ENCODE results near the gene CYP17A1.
"Not testable (repeated sequence)": the region's sequence is repeated elsewhere in the genome, so short reads cannot be mapped to it uniquely, and the experiment has no call there.

Gene CYP17A1

GRCh38 chr10:102869258-102870198 is 32.3 kb upstream of the CYP17A1 start, which contains the start of gene AS3MT:
TSS of gene AS3MT (plus strand) at chr10:102869470. CDS start at chr10:102869593, 123 bp downstream.
- H3K4me3 ChIP-seq (ENCODE audit: low read depth, low read length) = no peak within 1 kb of the TSS
- DNase-seq (ENCODE audit: low read depth) = no peak
- TF ChIP-seq CTCF (IDR thresholded peaks at IDR 0.05; ENCODE audit: insufficient read depth, low read depth, low read length, missing control alignments) = no peak

- DNase-seq (ENCODE audit: low read depth) = no peak
- TF ChIP-seq CTCF (IDR thresholded peaks at IDR 0.05; ENCODE audit: insufficient read depth, low read depth, low read length, missing control alignments) = no peak
- H3K4me3 ChIP-seq (ENCODE audit: low read depth, low read length) = no peak overlapping the region
Observed at GRCh38 chr10:102868911-102869257, 31.7 kb upstream of the CYP17A1 start.

- no peak overlapping the region for H3K4me3 ChIP-seq (ENCODE audit: low read depth, low read length)
- no peak for DNase-seq (ENCODE audit: low read depth)
- no peak for TF ChIP-seq CTCF (IDR thresholded peaks at IDR 0.05; ENCODE audit: insufficient read depth, low read depth, low read length, missing control alignments)
Observed at GRCh38 chr10:102865620-102866019, 28.4 kb upstream of the CYP17A1 start.

DNA sequence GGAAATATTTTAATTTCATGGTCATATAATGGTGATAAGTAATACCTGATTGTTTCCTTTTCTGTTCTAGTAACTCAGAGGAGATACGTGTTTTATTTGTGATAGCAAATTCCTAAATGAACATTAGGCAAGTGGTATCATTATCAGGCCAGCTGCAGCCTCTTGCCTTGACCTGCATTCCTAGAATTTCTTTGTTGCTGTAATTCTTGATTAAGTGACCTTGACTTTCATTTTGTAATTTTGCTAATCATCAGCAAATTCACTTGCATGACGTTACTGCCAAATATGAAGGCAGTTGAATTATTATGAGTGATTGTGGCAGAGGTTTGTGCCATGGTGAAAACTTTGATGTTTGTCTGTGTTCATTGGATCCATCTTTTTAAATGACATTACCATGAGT is 26.4 kb upstream of the CYP17A1 start:
- no peak for DNase-seq (ENCODE audit: low read depth)
- no peak for TF ChIP-seq CTCF (IDR thresholded peaks at IDR 0.05; ENCODE audit: insufficient read depth, low read depth, low read length, missing control alignments)
- no peak overlapping the region for H3K4me3 ChIP-seq (ENCODE audit: low read depth, low read length)

DNA sequence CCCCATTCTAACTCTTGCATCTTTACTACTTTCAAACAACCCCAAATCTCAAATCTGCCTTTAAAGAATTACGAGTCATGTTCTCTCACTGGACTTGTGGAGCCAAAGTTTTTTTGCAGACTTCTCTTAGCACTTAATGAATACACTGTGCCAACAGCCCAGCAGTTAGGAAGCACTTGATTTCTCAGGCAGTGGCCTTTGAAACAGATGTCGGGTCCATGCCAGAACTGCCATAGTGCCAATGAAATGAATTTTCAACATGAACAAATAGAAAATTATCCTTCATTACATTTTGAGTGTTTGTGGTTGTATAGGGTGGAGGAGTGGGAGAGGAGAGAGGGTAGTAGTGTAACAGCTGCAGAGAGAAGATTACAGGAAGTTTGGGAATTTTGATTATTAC is 22.7 kb upstream of the CYP17A1 start:
- TF ChIP-seq CTCF (IDR thresholded peaks at IDR 0.05; ENCODE audit: insufficient read depth, low read depth, low read length, missing control alignments) = no peak
- no peak for DNase-seq (ENCODE audit: low read depth)
- H3K4me3 ChIP-seq (ENCODE audit: low read depth, low read length) = no peak overlapping the region

- DNase-seq (ENCODE audit: low read depth) = no peak
- TF ChIP-seq CTCF (IDR thresholded peaks at IDR 0.05; ENCODE audit: insufficient read depth, low read depth, low read length, missing control alignments) = no peak
- no peak overlapping the region for H3K4me3 ChIP-seq (ENCODE audit: low read depth, low read length)
Observed at GRCh38 chr10:102856758-102857424, 19.7 kb upstream of the CYP17A1 start.

GRCh38 chr10:102855731-102856436 is 18.7 kb upstream of the CYP17A1 start:
- H3K4me3 ChIP-seq (ENCODE audit: low read depth, low read length); DNase-seq (ENCODE audit: low read depth): not testable (repeated sequence)

DNA sequence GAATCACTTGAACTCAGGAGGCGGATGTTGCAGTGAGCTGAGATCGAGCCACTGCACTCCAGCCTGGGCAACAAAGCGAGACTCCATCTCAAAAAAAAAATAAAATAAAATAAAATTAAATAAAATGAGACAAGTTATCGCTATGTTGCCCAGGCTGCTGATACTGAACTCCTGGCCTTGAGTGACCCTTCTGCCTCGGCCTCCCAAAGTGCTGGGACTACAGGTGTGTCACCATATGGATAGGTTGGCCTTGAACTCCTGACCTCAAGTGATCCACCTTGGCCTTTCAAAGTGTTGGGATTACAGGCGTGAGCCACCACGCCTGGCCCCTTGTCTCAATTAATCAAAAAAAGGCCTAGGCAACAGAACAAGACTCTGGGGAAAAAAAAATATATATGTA is 16.0 kb upstream of the CYP17A1 start:
- not testable (repeated sequence) for H3K4me3 ChIP-seq (ENCODE audit: low read depth, low read length); DNase-seq (ENCODE audit: low read depth)
